GM15510 (cell line): ENCODE results near the gene CRLF2.

ENCODE experiments used
- POLR2A ChIP-seq: IDR thresholded peaks from 3 replicates; pipeline ENCODE4 v1.6.1; 2011; ENCODE audit warnings: borderline replicate concordance; ENCODE audit not compliant: insufficient read length; ENCODE audit errors: extremely low read depth

Gene CRLF2, protein sequence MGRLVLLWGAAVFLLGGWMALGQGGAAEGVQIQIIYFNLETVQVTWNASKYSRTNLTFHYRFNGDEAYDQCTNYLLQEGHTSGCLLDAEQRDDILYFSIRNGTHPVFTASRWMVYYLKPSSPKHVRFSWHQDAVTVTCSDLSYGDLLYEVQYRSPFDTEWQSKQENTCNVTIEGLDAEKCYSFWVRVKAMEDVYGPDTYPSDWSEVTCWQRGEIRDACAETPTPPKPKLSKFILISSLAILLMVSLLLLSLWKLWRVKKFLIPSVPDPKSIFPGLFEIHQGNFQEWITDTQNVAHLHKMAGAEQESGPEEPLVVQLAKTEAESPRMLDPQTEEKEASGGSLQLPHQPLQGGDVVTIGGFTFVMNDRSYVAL

DNA sequence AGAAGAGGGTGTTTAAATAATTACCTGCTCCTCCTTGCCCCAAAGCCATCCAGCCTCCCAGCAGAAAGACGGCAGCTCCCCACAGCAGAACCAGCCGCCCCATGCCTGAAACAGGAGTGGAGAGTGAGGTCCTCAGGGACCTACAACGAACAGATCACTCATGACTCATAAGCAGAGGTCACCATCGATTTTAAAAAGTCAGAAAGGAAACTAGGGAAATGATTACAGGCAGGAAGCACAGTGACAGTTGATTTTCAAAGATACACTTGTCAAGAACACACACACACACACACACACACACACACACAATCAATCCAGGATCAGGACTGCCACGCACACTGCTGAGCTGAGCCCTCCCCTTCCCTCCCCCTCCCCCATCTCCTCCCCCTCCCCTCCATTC lies at the start of gene CRLF2:
TSS of gene CRLF2 (minus strand) at position 118 of the 400 bp plus-strand sequence. CDS start at position 103, 15 bp downstream.
- no peak for TF ChIP-seq POLR2A

DNA sequence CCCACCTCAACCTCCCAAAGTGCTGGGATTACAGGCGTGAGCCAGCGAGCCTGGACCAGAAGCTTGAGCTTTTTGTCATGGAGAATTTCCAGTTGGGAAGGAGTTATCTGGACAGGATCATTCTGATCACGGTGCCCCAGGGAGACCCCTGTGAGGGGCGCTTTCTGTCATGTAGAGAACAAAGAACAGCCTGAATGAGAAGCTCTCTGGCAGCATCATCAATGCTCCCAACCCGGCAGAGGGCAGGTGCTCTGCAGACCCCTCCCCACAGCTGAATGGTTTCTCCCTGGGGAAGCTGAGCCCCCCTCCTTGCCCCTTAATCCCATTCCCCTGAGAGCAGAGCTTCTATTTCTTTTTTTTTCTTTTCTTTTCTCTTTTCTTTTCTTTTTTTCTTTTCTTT lies 48.8 kb upstream of the CRLF2 start:
- TF ChIP-seq POLR2A = no peak

DNA sequence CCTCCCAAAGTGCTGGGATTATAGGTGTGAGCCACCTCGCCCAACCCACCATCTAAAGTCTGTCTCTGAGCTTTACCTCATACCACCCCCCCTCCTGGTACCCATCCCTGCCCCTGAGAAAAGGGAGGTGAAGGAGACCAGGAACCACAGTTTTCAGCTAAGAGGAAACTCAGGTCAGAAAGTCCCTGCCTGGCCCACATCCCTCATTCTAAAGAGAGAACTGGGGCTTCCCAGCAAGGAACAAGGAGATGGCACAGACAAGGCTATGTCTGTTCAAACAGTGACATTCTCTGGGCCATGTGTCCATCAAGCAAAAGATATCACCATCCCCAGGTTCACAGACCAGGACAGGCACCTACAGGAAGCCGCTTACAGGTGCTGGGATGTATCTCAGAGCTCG lies 40.4 kb upstream of the CRLF2 start:
- TF ChIP-seq POLR2A = no peak

DNA sequence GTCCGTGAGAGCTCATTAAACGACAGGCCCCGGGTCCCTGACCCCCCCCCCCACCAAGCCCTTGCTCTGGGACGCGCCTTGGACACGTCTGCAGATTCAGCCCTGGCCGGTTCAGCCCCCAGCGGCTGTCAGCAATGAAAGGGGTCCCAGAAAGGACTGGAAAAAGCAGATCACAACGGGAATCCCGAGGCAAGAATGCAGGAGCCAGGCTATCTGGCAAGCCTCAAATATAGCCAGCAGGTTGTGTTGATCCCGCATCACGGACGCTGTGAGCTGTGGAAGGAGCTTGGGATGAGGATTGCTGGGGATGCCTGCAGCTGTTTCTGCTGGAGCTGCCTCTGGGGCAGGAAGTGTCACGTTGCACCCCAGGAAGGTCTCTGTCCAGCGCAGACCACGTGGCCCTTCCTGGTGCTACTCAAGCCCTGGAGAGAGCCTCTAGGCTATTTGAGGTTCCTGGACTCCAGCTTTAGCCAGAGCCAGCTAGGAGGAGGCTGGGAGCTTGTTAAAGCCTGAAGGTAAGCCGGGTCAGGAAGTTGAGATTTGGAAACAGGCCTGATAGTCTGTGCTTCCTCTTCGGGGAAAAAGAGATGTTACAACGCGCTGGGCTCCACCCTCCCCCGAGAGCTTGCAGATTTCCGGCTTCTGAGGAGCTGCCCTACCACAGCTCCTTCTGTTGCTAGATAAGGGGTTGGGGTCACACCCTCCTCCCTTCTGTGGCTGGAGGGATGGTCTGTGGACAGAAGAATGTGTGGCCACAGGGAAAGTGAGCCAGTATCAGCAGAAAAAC lies 36.8 kb upstream of the CRLF2 start:
- TF ChIP-seq POLR2A = no peak

DNA sequence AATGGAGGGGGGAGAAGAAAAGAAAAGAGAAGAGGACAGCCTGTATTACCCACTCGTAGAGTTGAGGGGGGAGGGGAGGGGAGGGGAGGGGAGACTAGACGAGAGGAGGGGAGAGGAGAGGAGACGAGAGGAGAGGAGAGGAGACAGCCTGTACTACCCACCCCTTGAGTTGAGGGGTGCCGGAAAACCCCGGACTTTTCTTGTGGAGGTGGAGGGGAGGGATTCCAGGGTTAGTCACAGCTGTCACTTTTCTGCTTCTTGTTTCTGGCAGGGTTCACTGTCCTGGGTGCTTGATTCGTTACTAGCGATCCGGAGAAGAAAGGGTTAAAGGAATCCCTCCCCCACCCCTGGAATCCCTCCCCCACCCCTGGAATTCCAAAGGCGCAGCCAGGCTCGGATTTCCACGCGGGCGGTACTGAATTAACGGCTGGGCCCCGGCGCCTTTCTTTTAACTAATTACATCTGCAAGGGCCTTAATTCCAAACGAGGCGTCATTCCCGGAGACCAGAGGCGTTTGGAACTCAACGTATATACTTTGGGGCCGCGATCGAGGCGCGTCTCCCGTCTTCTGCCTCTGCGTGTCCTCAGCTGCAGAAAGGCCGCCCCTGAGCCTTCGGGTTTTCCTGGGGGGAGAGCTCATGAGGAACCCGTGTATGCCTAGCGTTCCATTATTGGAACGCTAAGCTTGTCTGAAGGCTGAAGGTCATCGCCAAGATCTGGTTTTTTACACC lies 36.0 kb upstream of the CRLF2 start:
- TF ChIP-seq POLR2A = no peak

DNA sequence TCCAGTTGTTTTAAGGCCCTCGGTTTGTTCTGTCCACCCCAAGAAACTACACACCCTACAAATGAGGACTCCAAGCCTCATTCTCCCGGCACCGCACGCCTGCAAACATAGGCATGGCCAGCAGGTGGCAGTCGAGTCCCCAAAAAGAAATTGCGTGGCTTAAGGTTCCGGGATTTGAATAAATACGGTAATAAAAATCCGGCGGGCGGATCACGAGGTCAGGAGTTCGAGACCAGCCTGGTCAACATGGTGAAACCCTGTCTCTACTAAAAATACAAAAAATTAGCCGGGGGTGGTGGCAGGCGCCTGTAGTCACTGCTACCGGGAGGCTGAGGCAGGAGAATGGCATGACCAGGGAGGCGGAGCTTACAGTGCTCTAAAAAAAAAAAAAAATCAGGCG lies 34.4 kb upstream of the CRLF2 start:
- TF ChIP-seq POLR2A = no peak

DNA sequence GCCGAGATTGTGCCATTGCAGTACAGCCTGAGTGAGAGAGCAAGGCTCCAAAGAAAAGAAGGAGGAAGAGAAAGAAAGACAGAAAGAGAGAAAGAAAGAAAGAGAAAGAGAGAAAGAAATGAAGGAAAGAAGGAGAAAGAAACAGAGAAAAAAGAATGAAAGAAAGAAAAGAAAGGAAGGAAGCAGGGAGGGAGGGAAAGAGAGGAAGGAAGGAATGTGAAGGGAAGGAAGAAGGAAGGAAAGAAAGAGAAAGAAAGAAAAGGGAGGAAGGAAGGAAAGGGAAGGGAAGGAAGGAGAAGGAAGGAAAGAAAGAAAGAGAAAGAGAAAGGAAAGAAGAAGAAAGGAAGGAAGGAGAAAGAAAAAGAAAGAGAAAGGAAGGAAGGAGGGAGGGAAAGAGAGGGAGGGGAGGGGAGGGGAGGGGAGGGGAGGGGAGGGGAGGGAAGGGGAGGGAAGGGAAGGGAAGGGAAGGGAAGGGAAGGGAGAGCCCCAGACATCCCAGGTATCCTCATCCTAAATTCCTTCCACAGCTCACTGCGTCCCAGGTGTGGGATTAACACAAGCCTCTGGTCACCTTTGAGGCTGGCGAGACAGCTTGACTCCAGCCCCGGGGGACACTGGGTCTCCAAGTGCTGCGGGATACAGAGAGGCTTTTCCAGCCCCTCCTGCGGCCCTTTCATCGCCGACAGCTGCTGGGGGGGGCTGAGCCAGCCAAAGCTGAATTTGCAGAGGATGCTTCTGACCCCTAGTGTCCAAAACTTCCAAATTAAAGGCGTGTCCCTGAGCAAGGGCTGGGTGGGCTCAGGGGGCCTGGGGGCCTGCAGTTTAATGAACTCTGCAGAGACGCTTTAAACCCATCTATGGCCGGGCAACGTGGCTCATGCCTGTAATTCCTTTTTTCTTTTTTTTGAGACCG lies 32.0 kb upstream of the CRLF2 start:
- TF ChIP-seq POLR2A = no peak

DNA sequence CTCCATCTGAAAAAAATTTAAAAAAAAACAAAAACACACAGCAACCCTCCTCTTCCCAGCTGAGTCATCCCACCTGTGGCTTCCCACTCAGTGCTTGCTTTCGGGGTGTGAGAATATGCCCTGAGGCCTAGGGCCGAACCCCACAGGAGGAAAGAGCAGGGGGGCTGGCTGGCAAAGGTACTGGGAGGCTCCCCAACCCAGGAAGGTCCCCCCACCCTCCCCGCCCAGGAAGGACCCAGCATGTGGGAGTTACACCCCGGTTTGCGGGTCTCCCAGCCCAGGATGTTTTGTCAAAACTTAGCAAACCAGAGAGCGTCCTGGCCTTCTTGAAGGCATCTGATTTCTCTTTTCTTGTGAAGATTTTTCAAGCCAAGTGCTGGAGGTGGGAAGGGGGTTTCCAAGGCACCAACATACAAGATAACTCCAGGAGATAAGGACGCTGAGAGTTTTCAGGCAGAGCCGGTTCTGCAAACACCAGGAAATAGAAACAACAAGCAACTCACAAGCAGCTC lies 30.5 kb upstream of the CRLF2 start:
- no peak for TF ChIP-seq POLR2A

DNA sequence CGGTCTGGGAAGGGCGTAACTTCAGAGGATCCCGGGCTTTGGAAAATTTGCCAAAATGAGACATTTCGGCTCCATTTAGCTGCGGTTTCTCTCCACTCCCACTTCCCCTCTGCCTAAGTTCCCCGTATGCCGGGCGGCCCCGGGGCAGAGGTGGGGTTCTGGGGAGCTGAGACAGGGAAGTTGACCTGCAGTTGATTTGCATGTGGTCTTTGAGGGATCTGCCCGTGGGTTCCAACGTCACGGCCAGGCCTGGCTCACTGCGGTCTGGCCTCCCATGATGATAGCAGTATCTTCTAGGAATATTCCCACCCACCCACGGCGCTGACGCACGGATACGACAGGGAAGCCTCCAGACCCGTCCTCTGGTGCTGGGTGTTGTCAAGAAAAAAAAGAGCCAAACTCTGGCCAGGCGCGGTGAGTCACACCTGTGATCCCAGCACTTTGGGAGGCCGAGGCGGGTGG lies 27.3 kb upstream of the CRLF2 start:
- no peak for TF ChIP-seq POLR2A

DNA sequence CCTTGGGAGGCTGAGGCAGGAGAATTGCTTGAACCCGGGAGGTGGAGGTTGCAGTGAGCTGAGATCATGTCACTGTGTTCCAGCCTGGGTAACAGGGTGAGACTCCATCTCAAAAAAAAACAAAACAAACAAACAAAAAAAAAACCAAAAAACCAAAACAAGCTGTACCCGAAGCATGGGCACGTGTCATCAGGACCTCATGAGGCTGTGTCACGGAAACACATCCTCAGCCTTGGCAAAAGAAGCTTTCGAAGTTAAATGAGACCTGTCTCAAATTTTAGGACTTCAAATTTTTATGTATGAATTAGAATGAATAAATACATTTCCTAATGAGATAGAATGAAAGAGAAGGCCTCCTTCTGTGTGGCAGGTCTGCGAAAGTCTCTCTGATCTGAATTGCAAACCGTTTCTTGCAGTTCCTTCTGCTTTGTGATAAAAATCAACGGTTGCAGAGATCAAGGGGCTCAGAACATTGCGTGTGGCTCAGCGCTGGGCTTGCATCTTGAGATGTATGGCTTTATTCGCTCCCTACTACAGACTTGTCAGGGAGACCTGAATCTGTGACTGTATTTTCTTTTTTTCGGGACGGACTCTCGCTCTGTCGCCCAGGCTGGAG lies 19.5 kb upstream of the CRLF2 start:
- no peak for TF ChIP-seq POLR2A

DNA sequence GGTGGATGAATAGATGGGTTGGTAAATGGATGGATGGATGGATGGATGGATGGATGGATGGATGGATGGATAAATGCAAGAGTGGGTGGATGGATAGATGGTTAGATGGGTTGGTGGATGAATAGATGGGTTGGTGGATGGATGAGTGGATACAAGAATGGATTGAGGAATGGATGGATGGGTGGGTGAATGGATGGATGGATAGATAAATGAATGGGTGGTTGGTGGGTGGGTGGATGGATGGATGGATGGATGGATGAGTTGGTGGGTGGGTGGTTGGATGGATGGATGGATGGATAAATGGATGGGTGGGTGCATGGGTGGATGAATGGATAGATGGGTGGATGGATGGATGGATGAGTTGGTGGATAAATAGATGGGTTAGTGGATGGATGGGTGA lies 13.8 kb upstream of the CRLF2 start:
- no peak for TF ChIP-seq POLR2A

DNA sequence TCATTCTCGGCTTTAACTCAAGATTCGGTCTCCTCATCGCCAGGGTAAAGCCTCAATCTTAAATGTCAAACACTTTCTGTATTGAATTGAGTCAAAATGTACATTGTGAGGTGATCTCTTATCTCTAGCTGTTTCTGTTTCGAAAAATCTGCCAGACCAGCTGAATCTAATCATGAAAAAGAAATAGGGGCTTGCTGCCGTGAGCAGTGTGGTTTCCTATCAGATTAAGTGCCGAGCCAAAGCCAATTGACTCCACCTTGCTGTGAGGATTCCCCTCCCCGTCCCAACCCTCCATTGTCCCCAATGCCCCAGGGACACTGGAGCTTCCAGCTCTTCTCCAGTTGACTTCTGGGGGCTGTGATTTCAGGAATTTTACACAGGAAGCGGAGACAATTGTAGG lies 12.5 kb upstream of the CRLF2 start:
- TF ChIP-seq POLR2A = no peak

DNA sequence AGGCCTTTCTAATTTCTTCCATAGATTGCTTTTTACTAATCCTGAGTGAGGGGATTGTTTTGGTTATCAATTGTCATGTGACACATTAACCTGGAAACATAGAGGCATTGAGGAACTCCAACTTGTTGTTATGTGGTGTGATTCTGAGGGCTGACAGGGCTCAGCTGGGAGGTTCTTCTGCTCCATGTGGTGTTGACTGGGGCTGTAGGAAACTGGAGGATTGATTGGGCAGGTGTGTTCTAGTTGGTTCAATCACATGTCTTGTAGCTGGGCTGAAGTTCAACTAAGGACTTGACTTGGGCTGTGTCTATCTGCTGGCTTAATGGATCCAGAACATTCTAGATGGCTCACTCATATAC lies 10.8 kb upstream of the CRLF2 start:
- TF ChIP-seq POLR2A = no peak
